GM18868 (cell line): ENCODE measurements around the gene PTPRK.

Experiments used
- ATAC-seq: cut with Tn5 transposase; IDR thresholded peaks from one replicate; pipeline ENCODE4 v1.9.1; 2021; ENCODE audit warnings: mild to moderate bottlenecking, moderate library complexity; ENCODE audit not compliant: unreplicated experiment

Gene PTPRK

DNA sequence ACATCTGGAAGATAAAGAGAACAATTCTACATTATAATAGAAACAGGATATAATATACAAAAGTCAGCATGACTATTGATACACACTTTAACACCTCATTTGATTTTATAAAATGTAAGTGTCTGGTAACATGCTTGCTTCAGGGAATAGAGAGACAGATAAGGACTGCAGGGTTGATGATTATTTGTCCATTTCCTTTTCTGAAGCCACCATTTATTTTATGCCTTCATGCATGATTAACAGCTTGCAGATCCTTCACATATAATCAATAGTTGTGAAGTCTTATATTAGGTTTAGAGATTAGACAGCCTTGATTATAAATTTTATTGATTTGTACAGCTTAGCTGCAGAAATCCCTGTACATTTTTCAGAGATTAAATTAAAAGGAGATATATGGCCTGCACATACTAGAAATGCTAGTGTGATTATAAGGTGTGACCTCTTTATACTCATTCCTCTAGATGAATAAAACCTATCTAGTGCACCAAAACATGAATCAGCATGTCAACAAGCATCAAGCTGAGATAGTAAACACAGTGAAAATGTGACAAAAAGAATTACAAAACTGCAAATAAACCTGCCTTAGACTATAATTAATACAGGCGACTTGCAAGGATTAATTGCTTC is 420.7 kb downstream of the PTPRK start:
- no peak for ATAC-seq

DNA sequence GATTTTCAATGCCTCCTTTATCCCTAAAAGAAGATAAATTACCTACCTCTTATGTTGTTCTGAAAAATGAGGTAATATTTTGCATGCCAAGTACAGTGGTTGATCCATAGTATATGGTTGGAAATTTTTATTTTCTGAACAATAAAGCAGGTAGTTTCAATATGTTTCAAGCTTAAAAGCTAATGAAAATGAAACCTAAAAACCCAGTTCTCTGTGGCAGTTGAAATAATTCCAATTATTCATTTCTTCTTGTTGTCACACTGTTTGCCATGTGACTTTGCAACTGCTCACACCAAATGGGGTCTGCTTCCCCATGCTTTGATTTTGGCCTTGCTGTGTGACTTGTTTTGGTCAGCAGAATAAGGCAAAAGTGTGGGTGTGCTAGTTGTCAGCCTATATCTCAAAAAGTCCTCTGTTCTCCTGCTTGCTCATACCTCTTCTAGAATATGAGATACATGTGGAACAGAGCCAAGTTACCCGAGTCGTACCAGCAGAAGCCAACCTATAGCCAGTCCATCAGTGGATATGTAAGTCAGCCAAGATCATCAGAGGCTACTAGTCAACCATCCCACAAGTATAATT is 422.3 kb downstream of the PTPRK start:
- peak; percentile 53 for ATAC-seq

DNA sequence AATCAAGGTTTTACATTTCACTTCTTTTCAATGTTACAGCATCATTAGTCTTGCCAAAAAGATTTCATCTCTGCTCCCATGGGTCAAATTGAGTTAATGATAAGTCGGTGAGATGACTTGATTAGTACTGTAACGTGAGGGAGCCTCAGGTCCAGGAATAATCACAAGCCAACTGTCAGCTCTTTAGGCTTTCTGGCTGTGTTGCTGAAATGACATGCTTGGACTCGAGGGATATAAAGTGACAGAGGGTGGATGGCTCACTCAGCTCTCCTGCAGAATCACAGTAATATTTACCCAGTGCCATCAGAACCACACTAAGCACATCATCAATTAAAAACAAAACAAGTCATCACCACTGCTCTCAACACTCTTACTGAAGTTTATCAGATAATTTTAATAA is 423.4 kb downstream of the PTPRK start:
- no peak for ATAC-seq

DNA sequence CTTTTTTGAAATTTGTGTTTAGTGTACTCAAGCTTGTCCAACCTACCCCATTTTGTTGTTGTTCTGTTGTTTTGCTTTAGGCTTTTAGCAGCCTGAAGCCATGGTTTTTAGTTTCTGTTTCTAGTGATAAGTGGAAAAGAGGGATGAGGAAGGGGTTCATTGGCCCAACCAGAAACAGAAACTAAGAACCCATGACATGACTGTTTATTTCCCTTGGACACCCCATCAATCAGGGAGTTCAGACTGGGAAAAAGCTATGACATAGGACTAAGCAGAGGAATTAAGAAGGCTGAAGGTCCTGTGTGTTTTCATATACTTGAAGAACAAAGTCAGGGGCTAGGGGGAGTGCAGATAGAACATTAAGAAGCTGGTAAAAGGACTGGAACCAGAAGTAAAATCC is 425.0 kb downstream of the PTPRK start:
- no peak for ATAC-seq

DNA sequence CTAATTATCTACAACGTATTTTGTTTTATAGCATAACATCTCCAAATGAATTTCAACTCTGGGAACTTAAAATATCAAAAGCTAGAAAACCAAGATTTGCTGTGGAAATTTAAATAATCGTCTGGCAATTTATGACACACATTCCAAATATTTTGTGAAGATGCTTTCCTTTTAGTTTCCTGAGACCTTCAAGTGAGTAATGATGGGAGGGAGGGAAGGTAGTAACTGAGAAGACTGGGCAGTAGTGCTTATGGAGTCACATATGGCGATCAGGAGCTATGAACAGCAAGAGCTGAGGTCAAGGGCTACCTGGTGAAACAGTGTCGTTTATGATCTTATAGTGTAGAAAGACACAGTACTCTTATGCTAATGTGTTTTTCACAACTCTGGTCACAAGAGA is 441.4 kb downstream of the PTPRK start:
- no peak for ATAC-seq

DNA sequence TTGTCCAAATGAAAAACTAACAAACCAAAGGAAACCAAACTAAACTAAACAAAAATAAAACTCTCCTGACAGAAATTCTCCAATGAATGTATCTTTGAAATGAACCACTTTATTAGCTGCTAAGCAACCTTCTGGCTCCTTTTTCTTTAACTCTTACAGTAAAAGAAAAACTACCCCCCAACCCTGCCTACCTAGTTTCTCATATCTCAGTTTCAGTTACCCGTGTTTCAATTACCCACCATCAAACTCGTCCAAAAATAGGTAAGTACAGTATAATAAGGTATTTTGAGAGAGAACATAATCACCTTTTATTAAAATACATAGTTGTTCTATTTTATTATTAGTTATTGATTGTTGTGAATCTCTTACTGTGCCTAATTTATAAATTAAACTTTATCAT is 442.1 kb downstream of the PTPRK start:
- ATAC-seq: peak; percentile 87

DNA sequence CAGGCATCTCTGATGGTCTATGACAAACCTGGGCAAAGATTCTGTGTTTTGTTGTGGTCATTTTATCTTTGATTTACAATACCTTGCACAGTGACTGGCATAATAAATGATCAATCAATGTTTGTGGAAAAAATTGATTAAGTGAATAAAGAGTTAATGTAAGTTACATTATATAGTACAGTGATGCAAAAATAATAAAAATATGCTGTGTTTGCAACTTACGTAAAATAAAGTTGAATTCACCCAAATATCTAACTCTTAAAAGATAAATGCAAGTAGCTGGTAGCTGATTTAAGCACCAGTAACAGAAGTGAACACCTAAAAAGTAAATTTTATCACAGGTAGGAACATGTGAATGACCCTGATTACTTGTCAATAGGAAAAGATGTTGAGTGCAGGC is 443.6 kb downstream of the PTPRK start:
- ATAC-seq: no peak

DNA sequence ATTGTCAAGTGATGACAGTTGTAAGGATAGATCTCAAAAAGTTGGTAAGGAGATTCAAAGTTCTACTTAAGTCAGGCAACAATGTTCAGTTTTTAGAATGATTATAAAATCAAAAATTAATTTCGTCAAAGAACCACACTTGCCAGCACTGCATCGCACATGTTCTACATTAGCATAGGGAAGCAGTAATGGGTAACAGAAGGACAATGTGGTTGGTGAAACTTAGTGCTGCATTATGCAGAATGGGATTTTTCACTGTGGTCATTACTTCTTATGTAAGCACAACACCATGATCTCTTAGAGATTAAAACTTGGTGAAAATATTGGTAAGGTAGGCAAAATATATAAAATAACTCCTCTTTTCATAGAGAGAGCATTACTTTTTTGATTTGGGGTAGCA is 445.8 kb downstream of the PTPRK start:
- no peak for ATAC-seq

DNA sequence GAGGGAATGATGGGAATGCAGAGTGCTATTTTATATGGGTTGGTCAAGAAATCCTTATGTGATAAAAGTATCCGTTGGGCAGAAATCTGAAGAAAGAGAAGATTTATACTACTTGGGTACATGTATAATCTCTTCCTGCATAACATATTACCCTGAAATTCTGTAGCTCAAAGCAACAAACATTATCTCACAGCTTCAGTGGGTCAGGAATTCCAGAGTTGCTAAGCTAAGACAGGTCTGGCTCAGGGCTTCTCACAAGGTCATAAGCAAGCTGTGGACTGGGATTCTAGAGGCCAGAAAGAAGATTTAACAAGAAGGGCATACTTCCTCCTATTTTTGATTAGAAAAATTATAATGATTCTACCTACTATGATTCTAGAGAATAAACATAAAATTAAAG is 447.0 kb downstream of the PTPRK start:
- ATAC-seq: no peak

DNA sequence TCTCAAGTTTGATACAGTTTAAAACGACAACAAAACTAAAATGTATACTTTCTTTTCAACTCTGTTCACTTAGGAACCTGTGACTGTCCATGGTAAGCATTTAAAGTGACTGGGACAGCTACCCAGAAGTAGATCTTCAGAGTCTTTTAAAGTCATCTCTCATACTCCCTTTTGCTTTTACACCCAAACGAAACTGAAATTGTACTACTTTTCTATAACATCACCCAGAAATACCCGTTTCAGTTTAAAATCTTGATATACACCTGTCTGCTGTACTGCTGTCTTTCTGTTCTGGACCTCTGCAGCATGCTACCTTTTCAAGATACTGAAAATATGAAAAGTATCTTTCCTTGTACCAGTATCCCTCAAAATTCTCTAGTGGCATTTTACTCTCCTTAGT is 449.2 kb downstream of the PTPRK start:
- peak; percentile 74 for ATAC-seq

DNA sequence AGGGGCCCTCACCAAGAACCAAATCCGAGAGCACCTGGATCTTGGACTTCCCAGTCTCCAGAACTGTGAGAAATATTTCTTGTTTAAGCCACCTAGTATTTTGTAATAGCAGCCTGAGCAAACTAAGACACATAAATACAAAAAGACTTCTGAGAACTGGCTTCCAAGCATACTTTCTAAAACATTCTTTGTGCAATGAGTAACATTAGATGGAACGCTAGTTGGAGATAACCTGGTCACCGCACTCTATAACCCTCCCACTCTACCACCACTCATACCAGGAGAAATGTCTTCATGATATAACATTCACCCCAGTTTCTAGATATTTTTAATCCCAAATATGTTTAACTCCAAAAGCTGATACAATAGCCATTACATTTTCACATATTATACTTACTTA is 450.0 kb downstream of the PTPRK start:
- ATAC-seq: no peak

DNA sequence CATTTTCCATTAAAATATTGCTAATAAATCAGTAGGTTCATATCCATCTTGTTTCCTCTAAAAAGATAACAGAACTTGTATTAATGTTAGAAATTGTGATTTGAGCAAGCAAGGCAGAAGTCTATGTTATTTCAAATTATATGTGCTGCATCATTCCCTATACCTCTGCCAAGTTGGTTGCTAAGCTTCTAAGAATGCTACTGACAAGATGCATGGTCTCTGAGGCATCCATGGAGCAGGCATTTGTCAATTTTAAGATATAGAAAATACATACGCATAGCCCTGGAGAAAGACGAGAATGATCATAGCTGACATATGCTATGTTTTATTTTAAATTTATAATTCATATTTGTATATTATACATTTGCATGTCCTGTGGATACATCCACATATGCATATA is 451.2 kb downstream of the PTPRK start:
- ATAC-seq: no peak

DNA sequence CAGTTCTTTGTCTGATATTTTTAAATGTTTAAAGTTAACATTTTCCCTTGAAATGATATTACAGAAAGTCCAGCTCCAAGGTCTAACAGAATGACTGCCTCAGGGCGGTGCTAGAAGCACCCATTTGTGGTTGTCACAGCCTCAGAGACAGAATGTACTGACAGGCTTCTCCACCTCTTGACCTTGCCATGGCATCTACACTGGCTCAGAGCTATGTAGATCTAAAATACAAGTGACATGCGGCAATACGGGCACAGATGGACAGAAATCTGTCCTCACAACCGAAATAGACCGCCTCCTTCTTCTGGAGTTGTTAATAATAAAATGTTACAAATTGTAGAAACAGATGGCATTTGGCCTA is 452.3 kb downstream of the PTPRK start:
- ATAC-seq: no peak

DNA sequence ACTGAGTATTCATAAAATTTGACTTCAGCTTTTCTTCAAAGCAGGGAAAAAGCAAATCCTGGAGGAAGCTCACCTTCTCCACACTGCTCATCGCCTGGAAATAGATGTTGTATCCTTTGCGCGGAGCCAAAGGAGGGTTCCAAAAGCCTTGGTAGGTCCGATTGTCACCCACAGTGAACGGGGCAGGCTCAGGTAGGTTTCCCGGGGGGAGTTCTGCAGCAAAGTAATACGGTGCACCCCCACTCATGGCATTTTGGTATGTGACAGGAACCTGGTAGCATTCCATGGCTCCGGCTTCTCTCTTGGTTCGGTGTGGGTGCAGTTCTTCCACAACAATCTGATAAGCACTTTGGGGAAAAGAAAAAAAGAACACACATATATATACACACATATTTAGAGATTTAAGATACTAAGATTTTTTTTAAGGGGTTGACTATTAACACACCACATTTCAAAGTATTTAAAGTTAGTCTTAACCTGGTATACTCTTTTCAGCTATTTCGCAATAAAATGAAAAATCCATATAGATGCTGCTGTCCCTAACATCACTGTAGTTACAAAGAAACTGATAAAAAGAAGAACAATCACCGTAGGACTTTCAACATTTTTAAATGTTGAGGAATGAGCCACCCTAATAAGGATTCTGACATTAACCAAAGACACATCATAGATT is 452.8 kb downstream of the PTPRK start:
- ATAC-seq: no peak

DNA sequence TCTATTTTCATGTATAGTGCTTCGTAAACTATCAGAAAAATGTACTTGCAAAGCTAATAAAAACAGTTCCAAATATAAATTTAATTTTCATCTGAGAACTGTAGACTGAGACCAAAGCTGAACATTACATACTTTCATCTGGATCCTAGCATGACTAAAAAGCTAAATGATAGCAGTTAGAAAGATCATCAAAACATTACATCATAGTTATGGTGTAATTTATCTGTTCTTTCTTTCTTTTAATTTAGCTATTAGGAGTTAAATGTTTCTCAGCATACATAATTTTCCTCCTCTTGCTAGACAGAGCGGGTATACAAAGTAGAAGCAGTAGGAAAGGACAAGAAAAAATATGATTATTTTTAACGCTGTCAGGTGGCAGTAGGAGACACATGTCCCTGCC is 455.3 kb downstream of the PTPRK start:
- no peak for ATAC-seq

DNA sequence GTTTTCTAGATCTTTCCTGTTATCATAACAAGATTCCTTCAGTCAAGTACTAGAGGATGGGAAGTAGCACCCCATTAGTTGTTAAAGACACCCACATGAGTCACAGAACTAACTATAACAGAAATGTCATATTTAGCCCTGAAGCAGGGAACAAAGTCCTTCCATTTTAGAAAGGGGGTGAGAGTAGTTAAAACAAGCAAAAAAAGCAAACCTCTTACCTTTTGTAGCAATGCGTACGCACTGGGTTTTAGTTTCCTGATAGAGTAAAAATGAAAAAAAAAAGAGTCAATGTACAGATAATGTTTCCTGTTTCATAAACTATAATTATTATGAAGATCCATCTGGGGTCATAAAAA is 455.9 kb downstream of the PTPRK start:
- ATAC-seq: no peak

DNA sequence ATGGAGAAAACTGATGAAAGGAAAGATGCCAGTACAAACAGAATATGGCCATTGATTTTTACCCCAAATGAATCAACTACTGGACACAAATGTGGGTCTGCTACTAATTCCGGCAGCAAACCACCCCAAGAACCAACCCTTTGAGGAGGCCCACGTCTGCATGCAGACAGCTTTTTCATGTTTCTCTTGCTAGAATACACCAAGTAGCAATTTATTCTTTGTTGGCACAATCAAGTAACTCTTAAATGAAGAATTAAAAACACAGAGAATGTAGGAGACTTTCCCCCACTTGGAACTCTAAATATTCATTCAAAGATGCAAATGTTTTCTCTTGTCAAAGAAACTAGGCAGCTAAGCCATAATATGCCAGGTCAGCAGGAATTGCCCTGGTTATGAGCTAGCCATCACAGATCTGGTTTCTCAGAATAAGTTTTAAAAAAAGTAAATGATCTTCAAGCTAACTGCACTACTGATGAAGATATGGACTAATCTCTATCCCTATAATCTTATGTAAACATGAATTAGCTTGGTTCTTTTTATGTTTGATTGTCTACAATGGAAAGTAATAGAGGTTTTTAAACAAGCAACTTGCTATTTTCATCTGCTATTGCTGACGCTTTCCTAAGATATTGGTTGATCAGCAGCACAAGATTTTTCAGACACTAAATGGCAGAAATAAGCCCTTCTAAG is 456.4 kb downstream of the PTPRK start:
- no peak for ATAC-seq

DNA sequence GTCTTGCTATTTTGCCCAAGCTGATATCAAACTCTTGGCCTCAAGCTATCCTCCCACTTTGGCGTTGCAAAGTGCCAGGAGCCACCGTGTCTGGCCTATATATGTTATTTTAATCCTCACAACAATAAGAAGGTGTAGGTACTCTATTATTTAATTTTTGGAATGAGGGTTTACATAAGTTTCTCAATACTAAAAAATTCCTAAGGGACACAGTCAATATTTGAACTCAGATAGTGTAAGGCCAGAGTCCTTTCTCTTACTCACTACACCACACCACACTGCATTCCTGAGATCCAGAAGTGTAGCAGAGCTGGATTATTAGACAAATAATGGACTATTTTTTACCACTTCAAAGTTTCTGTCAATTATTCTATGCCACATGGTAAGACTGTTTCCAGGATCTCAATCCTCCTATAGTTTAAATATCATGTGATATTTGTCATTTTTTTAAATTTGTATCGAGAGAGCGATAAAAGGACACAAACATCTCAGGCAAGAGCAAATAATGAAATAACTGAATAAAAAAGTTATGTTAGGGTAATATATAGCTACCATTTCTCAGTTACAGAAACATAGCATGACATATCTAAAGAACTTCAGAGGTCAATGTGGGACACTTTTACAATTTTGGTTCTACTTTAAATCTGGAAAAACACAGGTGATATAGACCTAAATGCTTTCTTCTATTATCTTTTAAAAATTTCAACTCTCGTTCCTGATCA is 457.4 kb downstream of the PTPRK start:
- no peak for ATAC-seq

DNA sequence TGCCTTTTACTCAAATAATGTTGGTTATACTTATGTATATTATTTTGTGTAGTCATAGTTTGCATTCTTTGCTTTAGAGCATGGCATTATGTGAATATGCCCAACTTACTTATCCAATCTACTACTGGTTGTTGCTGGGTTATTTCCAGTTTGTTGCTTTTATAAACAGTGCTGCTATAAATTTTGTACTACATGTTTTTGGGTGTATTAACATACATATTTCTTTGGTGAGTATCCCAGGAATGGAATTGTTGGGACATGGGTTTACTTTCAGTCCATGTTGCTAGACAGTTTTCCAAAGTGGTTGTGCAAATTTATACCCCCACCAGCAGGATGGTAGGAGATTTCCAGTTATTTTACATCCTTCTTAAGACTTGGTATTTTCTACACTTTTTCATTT is 462.5 kb downstream of the PTPRK start:
- no peak for ATAC-seq

DNA sequence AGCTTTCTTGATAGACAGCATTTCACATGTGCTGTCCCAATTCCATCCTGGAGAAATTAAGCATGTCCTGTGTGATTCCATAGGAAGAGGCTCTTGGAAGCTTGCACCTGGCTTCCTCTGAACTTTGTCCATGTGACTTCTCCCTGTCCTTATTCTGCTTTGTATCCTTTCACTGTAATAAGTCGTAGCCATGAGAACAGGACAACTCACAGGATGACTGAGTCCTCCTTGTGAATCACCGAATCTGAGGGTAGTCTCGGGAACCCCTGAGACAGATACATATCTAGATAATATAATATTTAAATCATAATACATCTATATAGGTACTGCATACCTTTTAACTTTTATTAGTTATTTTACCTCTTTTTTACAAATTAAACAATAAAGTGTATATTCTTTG is 462.9 kb downstream of the PTPRK start:
- ATAC-seq: no peak

DNA sequence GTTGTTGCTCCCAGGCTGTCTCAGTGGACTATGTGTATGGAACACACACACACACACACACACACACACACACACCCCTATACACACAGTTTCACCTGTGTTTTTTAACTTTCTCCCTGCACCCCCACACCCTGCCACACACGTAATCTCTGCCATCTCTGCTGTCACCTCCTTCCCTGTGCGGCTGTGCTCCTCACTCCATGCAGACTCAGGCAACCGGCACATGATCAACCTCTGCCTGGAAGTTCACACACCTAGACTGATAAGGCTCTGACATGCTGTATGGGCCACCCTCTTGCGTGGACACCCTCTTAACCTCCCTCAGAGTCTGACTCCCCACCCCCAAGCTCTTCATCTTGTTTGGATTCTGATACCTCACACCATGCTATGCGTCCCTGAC is 467.3 kb downstream of the PTPRK start:
- no peak for ATAC-seq

DNA sequence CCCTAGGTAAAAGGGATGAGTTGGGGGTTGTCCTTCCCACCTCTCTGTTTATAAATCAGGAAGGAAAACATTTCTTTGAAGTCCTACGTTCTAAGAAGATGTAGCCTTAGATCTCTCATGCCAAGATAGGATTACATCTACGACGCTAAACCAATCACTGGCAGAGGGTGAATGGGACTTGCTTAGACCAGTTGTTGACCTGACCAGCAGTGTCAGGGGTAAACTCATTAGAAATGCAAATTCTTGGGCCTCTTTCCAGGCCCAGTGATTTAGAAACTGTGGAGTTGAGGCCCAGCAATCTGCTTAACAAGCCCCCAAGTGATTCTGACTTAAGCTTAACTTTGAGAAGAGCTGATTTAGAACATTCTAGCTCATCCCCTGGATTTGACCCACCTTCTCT is 472.4 kb downstream of the PTPRK start:
- ATAC-seq: no peak
